A673 (cell line): ENCODE results near the gene CDR2. TPM values are rescaled to one million over a fixed set of nuclear protein-coding genes. Genes with fewer than 3 reads are reported as not detected.

ENCODE experiments used
- Bru-seq: library from RNA; stranded (reverse); fragments of 400-500 nt; gene quantifications from one replicate; lab custom pipeline; 2021; lab: Mats Ljungman, UMichigan
- BruChase-seq, 2 experiments: library from RNA; stranded (reverse); fragments of 400-500 nt; gene quantifications; one replicate each; lab custom pipeline; 2021; lab: Mats Ljungman, UMichigan
- BruUV-seq: library from RNA; stranded (reverse); fragments of 400-500 nt; replicated peaks from 2 replicates; lab custom pipeline; 2021; lab: Mats Ljungman, UMichigan
- CTCF ChIA-PET: fragments of 300-600 bp; sonication (Branson Sonifier 250); formaldehyde crosslinking; loops from one replicate; lab custom pipeline; 2022; ENCODE audit warnings: antibody characterized with exemption; lab: Charles Lee
- POLR2A ChIA-PET: fragments of 300-600 bp; sonication (Branson Sonifier 250); formaldehyde crosslinking; loops from one replicate; lab custom pipeline; 2022; ENCODE audit warnings: antibody characterized with exemption; ENCODE audit not compliant: low non-redundant PET; lab: Charles Lee
- DNase-seq: peaks from one replicate; pipeline ENCODE4 v3.0.0-alpha.2; 2015; ENCODE audit warnings: low spot score
- H3K27ac ChIP-seq: fragments of 200-600 bp; sonication (generic); 2 replicates; pipeline ENCODE4 v1.5.1; 2016; ENCODE audit warnings: mixed run types, low read depth, mild to moderate bottlenecking, mixed read lengths, antibody characterized with exemption, low read length; ENCODE audit not compliant: poor library complexity, severe bottlenecking
- H3K27me3 ChIP-seq: fragments of 200-600 bp; sonication (generic); replicated peaks from 2 replicates; pipeline ENCODE4 v1.6.1; 2017; ENCODE audit warnings: mixed run types, low read depth, mild to moderate bottlenecking, mixed read lengths, antibody characterized with exemption, low read length; ENCODE audit not compliant: insufficient read depth, poor library complexity
- H3K36me3 ChIP-seq: fragments of 200-600 bp; sonication (generic); 2 replicates; pipeline ENCODE4 v1.6.1; 2016; ENCODE audit warnings: mixed run types, mild to moderate bottlenecking, mixed read lengths, antibody characterized with exemption, low read length; ENCODE audit not compliant: insufficient read depth, poor library complexity, severe bottlenecking
- H3K4me1 ChIP-seq: fragments of 200-600 bp; sonication (generic); 2 replicates; pipeline ENCODE4 v1.6.1; 2017; ENCODE audit warnings: mixed run types, mild to moderate bottlenecking, mixed read lengths, antibody characterized with exemption, low read length; ENCODE audit not compliant: insufficient read depth, poor library complexity, severe bottlenecking
- H3K4me3 ChIP-seq: fragments of 200-600 bp; sonication (generic); 2 replicates; pipeline ENCODE4 v1.5.1; 2016; ENCODE audit warnings: low read depth, mixed run types, mild to moderate bottlenecking, mixed read lengths, low read length; ENCODE audit not compliant: poor library complexity, severe bottlenecking
- H3K9me3 ChIP-seq: fragments of 200-600 bp; sonication (generic); 2 replicates; pipeline ENCODE4 v1.6.1; 2016; ENCODE audit warnings: mixed run types, low read depth, mild to moderate bottlenecking, mixed read lengths, antibody characterized with exemption, low read length; ENCODE audit not compliant: poor library complexity, severe bottlenecking
- CTCF ChIP-seq: fragments of 300-800, 200-600 bp; sonication (generic); conservative IDR thresholded peaks from 2 replicates; pipeline ENCODE4 v1.5.1; 2017; ENCODE audit warnings: low read depth, mild to moderate bottlenecking, antibody characterized with exemption, low read length, moderate library complexity, mixed read lengths
- EZH2 ChIP-seq: fragments of 200-600 bp; sonication (generic); IDR thresholded peaks from 2 replicates; pipeline ENCODE4 v1.6.1; 2017; ENCODE audit warnings: borderline replicate concordance, low read depth, mild to moderate bottlenecking, mixed read lengths, antibody characterized with exemption, low read length; ENCODE audit not compliant: poor library complexity, severe bottlenecking
- intact Hi-C: fragments of 100-400 bp; cut with micrococcal nuclease; formaldehyde crosslinking; loops from one replicate; pipeline ENCODE4 v1.10.0; 2022; ENCODE audit not compliant: unreplicated experiment
- long read RNA-seq: library from polyadenylated mRNA; stranded (forward); transcript quantifications from one replicate; pipeline ENCODE4 v2.0.0, GENCODE V29; 2022
- total RNA-seq: library from RNA; stranded (reverse); gene quantifications from 2 replicates; pipeline ENCODE4 v1.2.3, GENCODE V29; 2021

CDR2 gene
- total RNA-seq (34.5 and 40.5 TPM in 2 replicates), Bru-seq, nascent RNA (percentile 87 among the genes with signal in this experiment), BruChase-seq, experiment 1, labeled RNA remaining after a 2-hour chase (percentile 84 among the genes with signal in this experiment), BruChase-seq, experiment 2, labeled RNA remaining after a 6-hour chase (percentile 80 among the genes with signal in this experiment)
- long read RNA-seq, transcript CDR2-201 (5 exons, 2,702 nt): major isoform, 41 of 54 reads
- long read RNA-seq, partial matches to known transcripts: 2 of 54 reads
- long read RNA-seq, other reads (novel, unspliced or antisense): 7 of 54 reads

DNA sequence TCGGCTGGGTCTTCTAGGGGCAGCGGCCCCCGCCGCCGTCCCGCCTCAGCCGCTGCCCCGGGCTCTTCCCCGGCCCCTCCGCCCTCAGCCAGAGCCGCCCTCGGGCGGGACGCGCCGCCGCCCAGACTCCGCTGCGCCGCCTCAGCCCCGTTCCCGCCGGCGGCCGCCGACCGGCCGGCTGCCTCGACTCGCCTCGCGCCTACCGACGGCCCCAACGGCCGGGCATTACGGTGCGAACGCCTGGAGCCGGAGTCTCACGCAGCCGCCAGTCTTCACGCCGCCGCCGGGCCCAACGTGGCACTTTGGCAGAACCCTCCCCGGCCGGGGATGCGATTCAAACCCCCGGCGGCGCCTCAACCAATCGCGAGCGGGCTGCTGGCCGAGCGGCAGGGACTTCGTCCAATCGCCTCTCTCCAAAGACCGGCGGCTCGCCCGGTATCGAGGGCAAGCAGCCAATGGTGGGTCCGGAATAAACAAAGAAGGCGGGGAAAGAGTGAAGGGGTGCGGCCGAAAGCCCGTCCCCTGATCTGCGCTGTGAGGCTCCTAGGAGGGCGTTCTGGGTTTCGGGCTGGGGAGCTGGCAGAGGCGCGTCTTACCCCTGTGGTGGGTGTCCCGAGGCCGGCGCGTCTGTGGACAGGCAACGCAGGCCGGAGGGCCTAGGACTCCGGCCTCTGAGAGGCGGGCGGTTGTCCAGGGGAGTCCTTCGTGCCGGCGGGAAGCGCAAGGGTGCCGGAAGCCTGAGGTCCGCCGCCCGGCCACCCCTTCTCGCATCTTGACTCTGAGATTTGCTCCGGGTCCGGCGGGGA lies at the start of gene CDR2:
CDR2 (minus strand) TSS at position 309 of the 806 bp plus-strand sequence. CDS start 310 bp downstream, outside the sequence.
- Histone ChIP-seq H3K27ac (peak within 1 kb of the TSS; percentile 86), H3K4me1 (peaks cover 25% of the 10 kb centered on the region), H3K36me3 (no peaks in the 10 kb centered on the region), H3K9me3 (no peaks in the 10 kb centered on the region), H3K4me3 (peak within 1 kb of the TSS; percentile 89), H3K27me3 (no peaks in the 10 kb centered on the region)
- CTCF ChIA-PET: no interaction called here
- DNase-seq: peak; percentile 99
- POLR2A ChIA-PET: interaction anchor here (0.6 kb wide), 1 partner anchor 408 kb away, joined by 3 read pairs; no protein-coding TSS in a partner anchor
- no TSS peak for BruUV-seq
- TF ChIP-seq EZH2: no peak
- TF ChIP-seq CTCF: no peak
- intact Hi-C loops: no loop called here

- POLR2A ChIA-PET: no interaction called here
- intact Hi-C loops: no loop called here
- TF ChIP-seq CTCF (no peak), EZH2 (no peak)
Measured at GRCh38 chr16:22423716-22424115, 49.3 kb upstream of the CDR2 start.

DNA sequence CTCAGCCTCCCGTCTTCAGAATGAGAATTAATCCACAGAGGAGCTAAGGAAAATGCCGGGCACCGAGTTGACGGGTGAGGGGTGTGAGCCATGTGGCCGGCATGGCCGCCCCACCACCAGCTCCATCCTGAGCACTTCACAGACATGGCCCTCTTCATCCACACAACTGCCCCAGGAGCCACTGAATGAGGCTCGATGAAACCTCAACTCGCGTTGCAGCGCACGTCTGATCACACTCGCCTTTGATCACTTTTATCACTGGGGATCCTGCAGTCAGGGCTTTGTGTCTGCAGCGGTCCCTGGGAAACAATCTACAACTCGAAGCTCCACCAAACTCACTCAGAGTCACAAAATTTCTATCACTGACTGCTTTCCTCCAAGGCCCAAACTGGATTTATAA lies 46.7 kb upstream of the CDR2 start:
- ChIA-PET CTCF (no interaction called here), POLR2A (no interaction called here)
- intact Hi-C loops: no loop called here
- H3K4me1 ChIP-seq: no peaks in the 10 kb centered on the region
- no peak overlapping the region for H3K4me3 ChIP-seq
- no peaks in the 10 kb centered on the region for H3K9me3 ChIP-seq
- no peak for DNase-seq
- no peak overlapping the region for H3K27ac ChIP-seq
- BruUV-seq: no TSS peak
- no peaks in the 10 kb centered on the region for H3K27me3 ChIP-seq
- no peaks in the 10 kb centered on the region for H3K36me3 ChIP-seq
- TF ChIP-seq EZH2 (no peak), CTCF (no peak)

More at GRCh38 chr16:22423716-22424115, 49.3 kb upstream of the CDR2 start:
- CTCF ChIA-PET: no interaction called here
- Histone ChIP-seq H3K27me3 (no peaks in the 10 kb centered on the region), H3K36me3 (no peaks in the 10 kb centered on the region), H3K27ac (no peak overlapping the region), H3K9me3 (no peaks in the 10 kb centered on the region), H3K4me3 (no peak overlapping the region), H3K4me1 (no peaks in the 10 kb centered on the region)
- no TSS peak for BruUV-seq
- DNase-seq: no peak
